Measurements from ENCODE around the gene KCNQ1. TPM values are rescaled to one million over a fixed set of nuclear protein-coding genes. Genes with fewer than 3 reads are reported as not detected.

Gene KCNQ1
- total RNA-seq, 1 donor from 2014 or later = 96.4 TPM

- no peak for DNase-seq (ENCODE audit: low spot score)
Measured at GRCh38 chr11:2651054-2651617, 206.3 kb downstream of the KCNQ1 start.

GRCh38 chr11:2651826-2652271 is 207.0 kb downstream of the KCNQ1 start:
- no peak for DNase-seq (ENCODE audit: low spot score)

GRCh38 chr11:2652333-2653197 is 207.8 kb downstream of the KCNQ1 start:
- DNase-seq (ENCODE audit: low spot score) = no peak

- no peak for DNase-seq (ENCODE audit: low spot score)
Measured at GRCh38 chr11:2653198-2653551, 208.4 kb downstream of the KCNQ1 start.

- DNase-seq (ENCODE audit: low spot score) = no peak
Measured at GRCh38 chr11:2653930-2654739, 209.3 kb downstream of the KCNQ1 start.

GRCh38 chr11:2655016-2655719 is 210.4 kb downstream of the KCNQ1 start:
- no peak for DNase-seq (ENCODE audit: low spot score)

GRCh38 chr11:2655834-2656622 is 211.2 kb downstream of the KCNQ1 start:
- DNase-seq (ENCODE audit: low spot score) = peak; percentile 56

GRCh38 chr11:2656859-2657258 is 212.1 kb downstream of the KCNQ1 start:
- no peak for DNase-seq (ENCODE audit: low spot score)

- DNase-seq (ENCODE audit: low spot score) = no peak
Measured at GRCh38 chr11:2657697-2658284, 213.0 kb downstream of the KCNQ1 start.

GRCh38 chr11:2660357-2660939 is 215.6 kb downstream of the KCNQ1 start:
- no peak for DNase-seq (ENCODE audit: low spot score)

- DNase-seq (ENCODE audit: low spot score) = peak; percentile 7
Measured at GRCh38 chr11:2661173-2662023, 216.6 kb downstream of the KCNQ1 start.

- no peak for DNase-seq (ENCODE audit: low spot score)
Measured at GRCh38 chr11:2662024-2662312, 217.2 kb downstream of the KCNQ1 start.

- DNase-seq (ENCODE audit: low spot score) = peak; percentile 9
Measured at GRCh38 chr11:2662430-2663299, 217.9 kb downstream of the KCNQ1 start.

- DNase-seq (ENCODE audit: low spot score) = peak; percentile 9
Measured at GRCh38 chr11:2663506-2663905, 218.7 kb downstream of the KCNQ1 start.

GRCh38 chr11:2663915-2664314 is 219.1 kb downstream of the KCNQ1 start:
- DNase-seq (ENCODE audit: low spot score) = no peak

GRCh38 chr11:2664376-2664775 is 219.6 kb downstream of the KCNQ1 start:
- no peak for DNase-seq (ENCODE audit: low spot score)

GRCh38 chr11:2664791-2665525 is 220.2 kb downstream of the KCNQ1 start:
- DNase-seq (ENCODE audit: low spot score) = no peak

Measured in mucosa of gallbladder (tissue), 1 donor.